SK-N-SH (cell line): ENCODE data around the gene KCNJ16. TPM values are rescaled to one million over a fixed set of nuclear protein-coding genes. Genes with fewer than 3 reads are reported as not detected.

Experiments
- CTCF ChIA-PET: fragments of 300-600, 350-600 bp; formaldehyde crosslinking; extraction: SDS; loops from one replicate; lab custom pipeline; 2021; lab: Yijun Ruan, JAX
- POLR2A ChIA-PET: fragments of 350-600 bp; sonication (Branson Sonifier 250); formaldehyde crosslinking; extraction: SDS; loops from one replicate; lab custom pipeline; 2020; ENCODE audit warnings: antibody characterized with exemption, inconsistent platforms; lab: Yijun Ruan, JAX
- DNase-seq: peaks from one replicate; pipeline ENCODE4 v3.0.0; 2012
- H2AFZ ChIP-seq: fragments of 200-600 bp; sonication (generic); 2 replicates; pipeline ENCODE4 v1.8.1; 2016; ENCODE audit warnings: antibody characterized with exemption, mild to moderate bottlenecking, low read depth
- H3F3A ChIP-seq: fragments of 200-600 bp; sonication (generic); replicated peaks from 2 replicates; pipeline ENCODE3; 2016; ENCODE audit warnings: antibody characterized with exemption, mild to moderate bottlenecking; ENCODE audit not compliant: insufficient read depth
- H3K27ac ChIP-seq, 2 experiments: fragments of 200-500 bp in 1 of 2; fragments of 200-600 bp in 1 of 2; sonication (Bioruptor generic) in 1 of 2; sonication (generic), shearing (Covaris generic) in 1 of 2; 2 replicates each; pipeline versions ENCODE4 v1.5.1 to v1.6.1; 2014 to 2016; ENCODE audit warnings: low read depth in 2 of 2, inconsistent platforms in 1 of 2, low read length in 1 of 2, mild to moderate bottlenecking in 1 of 2, mixed read lengths in 1 of 2
- H3K27me3 ChIP-seq: fragments of 200-600 bp; sonication (generic), shearing (Covaris generic); 2 replicates; pipeline ENCODE4 v1.6.1; 2016; ENCODE audit warnings: mixed run types; ENCODE audit not compliant: insufficient read depth
- H3K36me3 ChIP-seq, 2 experiments: fragments of 200-500 bp in 1 of 2; fragments of 200-600 bp in 1 of 2; sonication (Bioruptor generic) in 1 of 2; sonication (generic) in 1 of 2; replicated peaks in 1 of 2; 2 replicates each; pipeline versions ENCODE3 to v1.5.1; 2014 to 2016; ENCODE audit warnings: low read length in 1 of 2, mild to moderate bottlenecking in 1 of 2; ENCODE audit not compliant: insufficient read depth in 2 of 2, control insufficient read depth in 1 of 2
- H3K4me1 ChIP-seq, 2 experiments: fragments of 200-500 bp in 1 of 2; fragments of 200-600 bp in 1 of 2; sonication (Bioruptor generic) in 1 of 2; sonication (generic), shearing (Covaris generic) in 1 of 2; 2 replicates each; pipeline versions ENCODE4 v1.5.1 to v1.6.1; 2014 to 2016; ENCODE audit warnings: low read depth in 1 of 2, low read length in 1 of 2, mixed run types in 1 of 2; ENCODE audit not compliant: insufficient read depth in 2 of 2, control insufficient read depth in 1 of 2
- H3K4me2 ChIP-seq: fragments of 200-600 bp; sonication (generic), shearing (Covaris generic); 2 replicates; pipeline ENCODE4 v1.6.1; 2017; ENCODE audit warnings: mixed run types
- H3K4me3 ChIP-seq, 2 experiments: fragments of 200-500 bp in 1 of 2; fragments of 200-600 bp in 1 of 2; sonication (Bioruptor generic) in 1 of 2; sonication (generic), shearing (Covaris generic) in 1 of 2; 2 replicates each; pipeline versions ENCODE4 v1.5.1 to v1.8.1; 2014 to 2016; ENCODE audit warnings: low read depth in 2 of 2, inconsistent platforms in 1 of 2, low read length in 1 of 2, mild to moderate bottlenecking in 1 of 2, mixed read lengths in 1 of 2, moderate library complexity in 1 of 2
- H3K79me2 ChIP-seq: fragments of 200-600 bp; sonication (generic); 2 replicates; pipeline ENCODE4 v1.8.1; 2017; ENCODE audit warnings: mild to moderate bottlenecking; ENCODE audit not compliant: insufficient read depth
- H3K9ac ChIP-seq: fragments of 200-600 bp; sonication (generic); 2 replicates; pipeline ENCODE4 v1.6.1; 2017; ENCODE audit warnings: mixed run types
- H3K9me2 ChIP-seq: fragments of 200-600 bp; sonication (generic); 2 replicates; pipeline ENCODE4 v1.6.1; 2017; ENCODE audit warnings: mixed run types
- H3K9me3 ChIP-seq: fragments of 200-600 bp; sonication (generic); 2 replicates; pipeline ENCODE4 v1.6.1; 2017; ENCODE audit warnings: mixed run types, mild to moderate bottlenecking, moderate library complexity
- H4K20me1 ChIP-seq: fragments of 200-600 bp; sonication (generic); 2 replicates; pipeline ENCODE4 v1.6.1; 2017; ENCODE audit warnings: mild to moderate bottlenecking, mixed run types; ENCODE audit not compliant: insufficient read depth
- CHD2 ChIP-seq: fragments of 150-350 bp; IDR thresholded peaks from 2 replicates; pipeline ENCODE4 v1.6.1; 2018; ENCODE audit warnings: low read length; ENCODE audit not compliant: partially characterized antibody
- FOSL2 ChIP-seq: IDR thresholded peaks from 2 replicates; pipeline ENCODE4 v1.4.0; 2012; ENCODE audit warnings: low read depth, mild to moderate bottlenecking, moderate library complexity, borderline replicate concordance
- FOXJ3 ChIP-seq: sonication (generic); formaldehyde crosslinking; IDR thresholded peaks from 2 replicates; pipeline ENCODE4 v1.5.1; 2020; ENCODE audit warnings: mild to moderate bottlenecking, missing genetic modification reagents
- IRF3 ChIP-seq: fragments of 150-350 bp; IDR thresholded peaks from 2 replicates; pipeline ENCODE4 v1.6.1; 2016; ENCODE audit warnings: mild to moderate bottlenecking, low read depth, low read length
- MEF2A ChIP-seq: IDR thresholded peaks from 2 replicates; pipeline ENCODE4 v1.4.0; 2012; ENCODE audit warnings: low read depth, borderline replicate concordance
- NRF1 ChIP-seq: IDR thresholded peaks from 2 replicates; pipeline ENCODE4 v1.6.1; 2012; ENCODE audit warnings: low read depth, mild to moderate bottlenecking, low read length
- POLR2AphosphoS5 ChIP-seq: IDR thresholded peaks from 2 replicates; pipeline ENCODE4 v1.6.1; 2012; ENCODE audit warnings: low read depth, low read length
- SMC3 ChIP-seq: IDR thresholded peaks from 2 replicates; pipeline ENCODE4 v1.6.1; 2012; ENCODE audit warnings: low read depth, low read length, improper control_type of control experiment
- TAF1 ChIP-seq: IDR thresholded peaks from 2 replicates; pipeline ENCODE4 v1.6.1; 2012; ENCODE audit warnings: low read depth, mild to moderate bottlenecking, low read length, moderate library complexity, borderline replicate concordance
- YY1 ChIP-seq: IDR thresholded peaks from 2 replicates; pipeline ENCODE4 v1.4.0; 2012; ENCODE audit warnings: low read depth, mild to moderate bottlenecking
- WGBS: methylation state at CpG from one replicate; pipeline ENCODE4 v1.1.6; 2017; ENCODE audit warnings: low lambda C conversion rate; 5-methylcytosine and 5-hydroxymethylcytosine counted together
- polyA plus RNA-seq, 3 experiments: library from polyadenylated mRNA; depleted of rRNA; stranded (reverse); fragments of >200 nt; gene quantifications; 2 replicates each; pipeline ENCODE4 v1.2.3, GENCODE V29; 2012
- TF ChIP-seq, protein P1 (sequence below): fragments of 150-350 bp; IDR thresholded peaks from 2 replicates; pipeline ENCODE4 v1.6.1; 2017; ENCODE audit warnings: antibody characterized with exemption, low read length, low read depth, borderline replicate concordance
- TF ChIP-seq, protein P2 (sequence below): IDR thresholded peaks from 2 replicates; pipeline ENCODE4 v1.4.0; 2012; ENCODE audit warnings: low read depth, borderline replicate concordance
- TF ChIP-seq, protein P3 (sequence below): IDR thresholded peaks from 2 replicates; pipeline ENCODE4; 2012

Gene KCNJ16
- polyA plus RNA-seq, 1 of the 3 experiments (the other 2 are of a cell fraction): not detected

GRCh38 chr17:70128727-70129238, 53.8 kb downstream of the KCNJ16 start:
- DNase-seq: no peak
- WGBS: 91% methylated on average over 23 of the region's 23 CpGs

More at GRCh38 chr17:70128727-70129238, 53.8 kb downstream of the KCNJ16 start:
- ChIA-PET POLR2A (no interaction called here), CTCF (interaction anchor here (1.6 to 9.1 kb wide), 2 partner anchors 9 to 15 kb away, joined by 4 to 43 read pairs; no protein-coding TSS in a partner anchor)
- Histone ChIP-seq H3K27ac (no peak overlapping the region), H3K4me1 (no peaks in the 10 kb centered on the region; a peak in 1 of 4 replicates), H3K9me2 (no peaks in the 10 kb centered on the region), H3K9me3 (no peaks in the 10 kb centered on the region), H2AFZ (no peak overlapping the region), H3K9ac (no peak overlapping the region), H3F3A (no peaks in the 10 kb centered on the region), H4K20me1 (no peaks in the 10 kb centered on the region), H3K36me3 (no peaks in the 10 kb centered on the region), H3K79me2 (no peaks in the 10 kb centered on the region), H3K4me3 (no peak overlapping the region), H3K27me3 (no peaks in the 10 kb centered on the region), H3K4me2 (no peak overlapping the region)
- TF ChIP-seq MEF2A: no peak
- TF ChIP-seq FOSL2: no peak
- TF ChIP-seq, protein P1, sequence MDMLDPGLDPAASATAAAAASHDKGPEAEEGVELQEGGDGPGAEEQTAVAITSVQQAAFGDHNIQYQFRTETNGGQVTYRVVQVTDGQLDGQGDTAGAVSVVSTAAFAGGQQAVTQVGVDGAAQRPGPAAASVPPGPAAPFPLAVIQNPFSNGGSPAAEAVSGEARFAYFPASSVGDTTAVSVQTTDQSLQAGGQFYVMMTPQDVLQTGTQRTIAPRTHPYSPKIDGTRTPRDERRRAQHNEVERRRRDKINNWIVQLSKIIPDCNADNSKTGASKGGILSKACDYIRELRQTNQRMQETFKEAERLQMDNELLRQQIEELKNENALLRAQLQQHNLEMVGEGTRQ: no peak
- TF ChIP-seq FOXJ3: no peak
- TF ChIP-seq POLR2AphosphoS5: no peak
- TF ChIP-seq YY1: no peak
- TF ChIP-seq, protein P2, sequence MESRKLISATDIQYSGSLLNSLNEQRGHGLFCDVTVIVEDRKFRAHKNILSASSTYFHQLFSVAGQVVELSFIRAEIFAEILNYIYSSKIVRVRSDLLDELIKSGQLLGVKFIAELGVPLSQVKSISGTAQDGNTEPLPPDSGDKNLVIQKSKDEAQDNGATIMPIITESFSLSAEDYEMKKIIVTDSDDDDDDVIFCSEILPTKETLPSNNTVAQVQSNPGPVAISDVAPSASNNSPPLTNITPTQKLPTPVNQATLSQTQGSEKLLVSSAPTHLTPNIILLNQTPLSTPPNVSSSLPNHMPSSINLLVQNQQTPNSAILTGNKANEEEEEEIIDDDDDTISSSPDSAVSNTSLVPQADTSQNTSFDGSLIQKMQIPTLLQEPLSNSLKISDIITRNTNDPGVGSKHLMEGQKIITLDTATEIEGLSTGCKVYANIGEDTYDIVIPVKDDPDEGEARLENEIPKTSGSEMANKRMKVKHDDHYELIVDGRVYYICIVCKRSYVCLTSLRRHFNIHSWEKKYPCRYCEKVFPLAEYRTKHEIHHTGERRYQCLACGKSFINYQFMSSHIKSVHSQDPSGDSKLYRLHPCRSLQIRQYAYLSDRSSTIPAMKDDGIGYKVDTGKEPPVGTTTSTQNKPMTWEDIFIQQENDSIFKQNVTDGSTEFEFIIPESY: no peak
- TF ChIP-seq, protein P3, sequence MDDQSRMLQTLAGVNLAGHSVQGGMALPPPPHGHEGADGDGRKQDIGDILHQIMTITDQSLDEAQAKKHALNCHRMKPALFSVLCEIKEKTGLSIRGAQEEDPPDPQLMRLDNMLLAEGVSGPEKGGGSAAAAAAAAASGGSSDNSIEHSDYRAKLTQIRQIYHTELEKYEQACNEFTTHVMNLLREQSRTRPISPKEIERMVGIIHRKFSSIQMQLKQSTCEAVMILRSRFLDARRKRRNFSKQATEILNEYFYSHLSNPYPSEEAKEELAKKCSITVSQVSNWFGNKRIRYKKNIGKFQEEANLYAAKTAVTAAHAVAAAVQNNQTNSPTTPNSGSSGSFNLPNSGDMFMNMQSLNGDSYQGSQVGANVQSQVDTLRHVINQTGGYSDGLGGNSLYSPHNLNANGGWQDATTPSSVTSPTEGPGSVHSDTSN: no peak
- TF ChIP-seq NRF1: no peak
- no peak for TF ChIP-seq CHD2
- TF ChIP-seq IRF3: no peak
- no peak for TF ChIP-seq TAF1
- no peak for TF ChIP-seq SMC3
